Gastroesophageal sphincter (tissue), 4 donors: Measurements from ENCODE around the gene PCDH9. TPM values are rescaled to one million over a fixed set of nuclear protein-coding genes. Genes with fewer than 3 reads are reported as not detected.

Experiments
- ATAC-seq: fragments of 150-250 bp; one replicate; pipeline ENCODE4 v1.9.1; 2016; ENCODE audit warnings: mild to moderate bottlenecking, moderate library complexity
- H3K27ac ChIP-seq, 4 donors: fragments of 200-600 bp; sonication (generic) in 3 of 4; 1 replicate in 3 of 4; 2 replicates in 1 of 4; pipeline ENCODE4 v1.5.1; 2016 to 2019
- H3K27me3 ChIP-seq: fragments of 200-600 bp; sonication (generic); one replicate; pipeline ENCODE4 v1.5.1; 2019
- H3K36me3 ChIP-seq, 2 donors: fragments of 200-600 bp; sonication (generic); one replicate each; pipeline ENCODE4 v1.5.1; 2019; ENCODE audit warnings: control low read depth in 1 of 2
- H3K4me1 ChIP-seq, 3 donors: fragments of 200-600 bp; sonication (generic); 1 replicate in 2 of 3; 2 replicates in 1 of 3; pipeline ENCODE4 v1.5.1; 2016 to 2019; ENCODE audit warnings: control low read depth in 2 of 3
- H3K4me3 ChIP-seq, 2 donors: fragments of 200-600 bp; sonication (generic); one replicate each; pipeline ENCODE4 v1.5.1; 2019; ENCODE audit warnings: mild to moderate bottlenecking in 1 of 2, moderate library complexity in 1 of 2
- H3K9me3 ChIP-seq, 3 donors: fragments of 200-600 bp; sonication (generic); one replicate each; pipeline ENCODE4 v1.5.1; 2017 to 2019; ENCODE audit warnings: control low read depth in 2 of 3
- EP300 ChIP-seq: sonication (generic); formaldehyde crosslinking; IDR thresholded peaks from one replicate; pipeline ENCODE4 v1.6.1; 2017; ENCODE audit warnings: antibody characterized with exemption, mild to moderate bottlenecking
- POLR2A ChIP-seq, 2 donors: fragments of 450-650 bp; IDR thresholded peaks; one replicate each; pipeline ENCODE4 v1.6.1; 2017; ENCODE audit warnings: antibody characterized with exemption in 2 of 2, mild to moderate bottlenecking in 2 of 2, moderate library complexity in 1 of 2
- POLR2AphosphoS5 ChIP-seq: sonication (generic); formaldehyde crosslinking; IDR thresholded peaks from one replicate; pipeline ENCODE4 v1.6.1; 2017; ENCODE audit warnings: antibody characterized with exemption
- WGBS, 2 donors: methylation state at CpG; one replicate each; pipeline ENCODE4 v1.1.5; 2018; ENCODE audit warnings: low coverage in 1 of 2; 5-methylcytosine and 5-hydroxymethylcytosine counted together
- total RNA-seq, 4 donors: library from RNA; depleted of rRNA; stranded (reverse); fragments of >200 nt; gene quantifications; one replicate each; pipeline ENCODE4 v1.1.0, GENCODE V29; 2016
- TF ChIP-seq, protein P1 (sequence below), 4 experiments: fragments of 200-600 bp in 2 of 4; fragments of 450-650 bp in 2 of 4; sonication (generic) in 1 of 4; IDR thresholded peaks; one replicate each; pipeline ENCODE4 v1.5.1; 2017 to 2019; ENCODE audit warnings: antibody characterized with exemption in 4 of 4, mild to moderate bottlenecking in 2 of 4, moderate library complexity in 2 of 4

Gene PCDH9
- total RNA-seq, 4 donors from 2014 or later, result 52.9 to 141 (median 56.5) TPM

DNA sequence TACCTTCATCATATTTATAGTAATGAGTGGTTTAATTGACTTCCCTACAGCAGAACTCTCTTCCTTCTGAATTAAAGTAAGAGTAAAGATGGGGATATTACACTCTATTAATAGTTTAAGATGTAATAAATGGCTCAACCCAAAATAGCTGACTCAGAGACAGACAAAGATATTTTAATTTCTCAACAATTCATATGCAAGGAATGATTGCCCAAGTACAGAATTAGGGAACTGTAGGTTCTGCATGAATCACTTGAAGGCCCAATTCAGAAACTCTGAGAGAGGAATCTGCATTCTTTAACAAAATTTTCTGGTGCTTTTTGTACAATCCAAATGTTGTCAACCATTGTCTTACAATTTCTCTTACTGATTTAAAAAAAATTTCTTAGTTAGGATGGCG, 42.9 kb upstream of the PCDH9 start:
- no peak overlapping the region for H3K4me3 ChIP-seq
- no peaks in the 10 kb centered on the region for H3K27me3 ChIP-seq
- no peak for ATAC-seq
- WGBS, 2 donors, result 89 to 100% methylated on average over 1 of the region's 1 CpG
- H3K36me3 ChIP-seq, result no peaks in the 10 kb centered on the region
- TF ChIP-seq, protein P1, sequence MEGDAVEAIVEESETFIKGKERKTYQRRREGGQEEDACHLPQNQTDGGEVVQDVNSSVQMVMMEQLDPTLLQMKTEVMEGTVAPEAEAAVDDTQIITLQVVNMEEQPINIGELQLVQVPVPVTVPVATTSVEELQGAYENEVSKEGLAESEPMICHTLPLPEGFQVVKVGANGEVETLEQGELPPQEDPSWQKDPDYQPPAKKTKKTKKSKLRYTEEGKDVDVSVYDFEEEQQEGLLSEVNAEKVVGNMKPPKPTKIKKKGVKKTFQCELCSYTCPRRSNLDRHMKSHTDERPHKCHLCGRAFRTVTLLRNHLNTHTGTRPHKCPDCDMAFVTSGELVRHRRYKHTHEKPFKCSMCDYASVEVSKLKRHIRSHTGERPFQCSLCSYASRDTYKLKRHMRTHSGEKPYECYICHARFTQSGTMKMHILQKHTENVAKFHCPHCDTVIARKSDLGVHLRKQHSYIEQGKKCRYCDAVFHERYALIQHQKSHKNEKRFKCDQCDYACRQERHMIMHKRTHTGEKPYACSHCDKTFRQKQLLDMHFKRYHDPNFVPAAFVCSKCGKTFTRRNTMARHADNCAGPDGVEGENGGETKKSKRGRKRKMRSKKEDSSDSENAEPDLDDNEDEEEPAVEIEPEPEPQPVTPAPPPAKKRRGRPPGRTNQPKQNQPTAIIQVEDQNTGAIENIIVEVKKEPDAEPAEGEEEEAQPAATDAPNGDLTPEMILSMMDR (IDR thresholded peaks at IDR 0.05), result no peak
- TF ChIP-seq POLR2A (IDR thresholded peaks at IDR 0.05) (no peak), EP300 (no peak), POLR2AphosphoS5 (no peak)
- no peaks in the 10 kb centered on the region for H3K9me3 ChIP-seq
- no peaks in the 10 kb centered on the region for H3K4me1 ChIP-seq
- H3K27ac ChIP-seq, result no peak overlapping the region

DNA sequence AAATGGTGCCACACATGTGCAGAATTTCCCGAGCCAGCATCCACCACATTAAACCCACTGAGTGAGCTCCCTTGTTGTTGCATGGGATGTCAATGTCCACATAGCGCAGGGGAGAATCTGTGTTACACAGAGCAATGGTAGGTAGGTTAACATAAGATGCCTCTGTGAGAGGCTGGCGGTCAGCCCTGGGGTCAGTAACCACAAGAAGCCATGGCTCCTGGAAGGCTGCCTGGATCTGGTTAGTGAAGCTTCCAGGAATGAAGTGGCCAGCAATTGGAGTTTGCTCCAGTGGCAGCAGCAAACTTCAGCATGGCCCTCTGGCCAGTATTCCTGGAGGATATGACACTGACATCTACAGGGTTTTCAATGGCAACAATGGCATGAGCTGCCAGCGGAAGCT, 37.0 kb upstream of the PCDH9 start:
- H3K36me3 ChIP-seq, result no peaks in the 10 kb centered on the region
- no peak overlapping the region for H3K27ac ChIP-seq
- H3K4me1 ChIP-seq, result no peaks in the 10 kb centered on the region
- TF ChIP-seq EP300 (no peak), POLR2A (IDR thresholded peaks at IDR 0.05) (no peak), POLR2AphosphoS5 (no peak)
- TF ChIP-seq, protein P1 (IDR thresholded peaks at IDR 0.05), result no peak
- ATAC-seq, result no peak
- WGBS, 2 donors, result 92 to 94% methylated on average over 3 of the region's 4 CpGs
- peaks cover 0 to 7% (median 0%) of the 10 kb centered on the region in 3 donors for H3K9me3 ChIP-seq
- H3K27me3 ChIP-seq, result no peaks in the 10 kb centered on the region
- H3K4me3 ChIP-seq, result no peak overlapping the region

DNA sequence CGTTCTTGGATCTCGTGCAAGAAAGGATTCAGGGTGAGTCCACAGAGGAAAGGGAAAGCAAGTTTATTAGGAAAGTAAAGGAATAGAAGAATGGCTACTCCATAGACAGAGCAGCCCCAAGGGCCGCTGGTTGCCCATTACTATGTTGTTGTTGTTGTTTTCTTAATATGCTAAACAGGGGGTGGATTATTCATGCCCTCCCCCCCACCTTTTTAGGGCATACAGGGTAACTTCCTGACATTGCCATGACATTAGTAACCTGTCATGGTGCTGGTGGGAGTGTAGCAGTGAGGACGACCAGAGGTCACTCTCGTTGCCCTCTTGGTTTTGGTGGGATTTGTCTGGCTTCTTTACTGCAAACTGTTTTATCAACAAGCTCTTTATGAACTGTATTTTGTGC, 29.1 kb upstream of the PCDH9 start:
- TF ChIP-seq POLR2A (IDR thresholded peaks at IDR 0.05) (no peak), EP300 (no peak), POLR2AphosphoS5 (no peak)
- TF ChIP-seq, protein P1 (IDR thresholded peaks at IDR 0.05), result no peak
- H3K27ac ChIP-seq, result no peak overlapping the region
- no peak for ATAC-seq
- H3K36me3 ChIP-seq, result no peaks in the 10 kb centered on the region
- no peaks in the 10 kb centered on the region for H3K27me3 ChIP-seq
- H3K4me1 ChIP-seq, result no peaks in the 10 kb centered on the region
- WGBS, 2 donors, result 87 to 88% methylated on average over 3 to 5 of the region's 5 CpGs
- H3K9me3 ChIP-seq, result no peaks in the 10 kb centered on the region
- no peak overlapping the region for H3K4me3 ChIP-seq

DNA sequence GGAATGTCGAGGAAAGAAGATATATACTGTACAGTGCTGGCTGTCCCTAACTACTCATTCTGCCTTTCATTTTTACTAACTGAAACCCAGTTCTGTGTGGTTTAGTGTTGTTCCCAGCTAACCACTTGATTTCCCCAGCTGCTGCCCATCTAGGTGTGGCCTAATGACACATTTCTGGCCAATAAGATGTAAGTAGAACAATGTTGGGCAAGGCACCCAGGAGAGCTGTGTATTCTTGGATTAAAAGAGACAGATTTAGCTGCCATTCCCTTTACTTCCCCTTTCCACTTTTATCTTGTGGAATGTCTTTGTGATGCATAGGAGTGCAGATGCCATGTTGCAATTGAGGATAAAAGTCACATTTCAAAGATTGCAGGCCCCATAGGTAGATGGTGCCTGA, 28.3 kb upstream of the PCDH9 start:
- no peaks in the 10 kb centered on the region for H3K9me3 ChIP-seq
- no peak for ATAC-seq
- H3K4me1 ChIP-seq, result no peaks in the 10 kb centered on the region
- no peaks in the 10 kb centered on the region for H3K27me3 ChIP-seq
- TF ChIP-seq POLR2A (IDR thresholded peaks at IDR 0.05) (no peak), POLR2AphosphoS5 (no peak), EP300 (no peak)
- TF ChIP-seq, protein P1 (IDR thresholded peaks at IDR 0.05), result no peak
- H3K36me3 ChIP-seq, result no peaks in the 10 kb centered on the region
- no peak overlapping the region for H3K4me3 ChIP-seq
- WGBS, 2 donors, result 74 to 100% methylated on average over 1 of the region's 1 CpG
- H3K27ac ChIP-seq, result no peak overlapping the region

DNA sequence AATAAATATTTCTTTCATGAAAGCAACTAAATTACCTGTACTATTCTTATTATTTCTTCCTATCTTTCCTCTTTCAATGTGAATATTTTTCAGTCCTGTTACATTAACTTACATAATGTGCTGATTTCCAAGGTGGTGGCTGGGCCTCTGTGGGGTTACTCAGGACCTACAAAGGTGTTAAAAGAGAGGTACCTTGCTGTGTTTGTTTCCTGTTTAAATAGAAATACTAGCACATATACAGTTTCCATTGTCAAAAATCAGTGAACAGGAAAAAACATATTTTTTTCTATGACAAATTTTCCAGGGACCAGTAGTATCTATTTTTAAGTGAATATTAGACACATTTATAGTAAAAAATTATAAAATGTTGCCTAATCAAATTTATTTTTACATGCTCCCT, 8.7 kb upstream of the PCDH9 start:
- ATAC-seq, result no peak
- H3K9me3 ChIP-seq, result no peaks in the 10 kb centered on the region
- H3K4me1 ChIP-seq, result peaks cover 0 to 8% (median 0%) of the 10 kb centered on the region in 3 donors

More for the DNA sequence above, 8.7 kb upstream of the PCDH9 start:
- Histone ChIP-seq H3K27me3 (no peaks in the 10 kb centered on the region), H3K36me3 (no peaks in the 10 kb centered on the region), H3K4me3 (no peak overlapping the region), H3K27ac (no peak overlapping the region)
- TF ChIP-seq EP300 (no peak), POLR2A (IDR thresholded peaks at IDR 0.05) (no peak), POLR2AphosphoS5 (no peak)
- TF ChIP-seq, protein P1 (IDR thresholded peaks at IDR 0.05), result no peak
